Panc1 (cell line): Measurements from ENCODE around the gene MACROD2. TPM values are rescaled to one million over a fixed set of nuclear protein-coding genes. Genes with fewer than 3 reads are reported as not detected.

ENCODE experiments used
- ATAC-seq: fragments of 200-7000 bp; cut with Tn5 transposase; 2 replicates; pipeline ENCODE4 v1.9.1; 2020; ENCODE audit warnings: mild to moderate bottlenecking, moderate library complexity
- BruUV-seq: library from RNA; stranded (reverse); fragments of 400-500 nt; replicated peaks from 2 replicates; lab custom pipeline; 2021; lab: Mats Ljungman, UMichigan
- CTCF ChIA-PET: fragments of 300-600 bp; sonication (Branson Sonifier 250); formaldehyde crosslinking; loops from one replicate; lab custom pipeline; 2022; ENCODE audit warnings: antibody characterized with exemption; lab: Charles Lee
- POLR2A ChIA-PET: fragments of 300-600 bp; sonication (Branson Sonifier 250); formaldehyde crosslinking; loops from one replicate; lab custom pipeline; 2022; ENCODE audit warnings: antibody characterized with exemption; lab: Charles Lee
- DNase-seq: peaks from one replicate; pipeline ENCODE4 v3.0.0-alpha.2; 2010; ENCODE audit warnings: low read depth, low spot score
- H3K27ac ChIP-seq: 2 replicates; pipeline ENCODE4 v1.5.1; 2011; ENCODE audit warnings: mild to moderate bottlenecking, low read length, inconsistent platforms
- H3K27me3 ChIP-seq: fragments of 200-500 bp; sonication (Bioruptor generic); 2 replicates; pipeline ENCODE4 v1.6.0; 2014; ENCODE audit warnings: low read length, inconsistent platforms; ENCODE audit not compliant: control insufficient read depth, insufficient read depth
- H3K36me3 ChIP-seq: fragments of 200-500 bp; sonication (Bioruptor generic); 2 replicates; pipeline ENCODE4 v1.5.1; 2014; ENCODE audit warnings: inconsistent platforms, mild to moderate bottlenecking, low read length, moderate library complexity; ENCODE audit not compliant: control insufficient read depth, insufficient read depth
- H3K4me1 ChIP-seq: 2 replicates; pipeline ENCODE4 v1.5.1; 2011; ENCODE audit warnings: inconsistent platforms, mild to moderate bottlenecking, low read length, moderate library complexity; ENCODE audit not compliant: control insufficient read depth, insufficient read depth
- H3K4me3 ChIP-seq, 2 experiments: 2 replicates each; pipeline ENCODE4 v1.5.1; 2011 to 2012; ENCODE audit warnings: low read depth in 2 of 2, low read length in 2 of 2, mild to moderate bottlenecking in 2 of 2, inconsistent platforms in 1 of 2, moderate library complexity in 1 of 2
- H3K9me3 ChIP-seq: fragments of 200-500 bp; sonication (Bioruptor generic); 2 replicates; pipeline ENCODE4 v1.5.1; 2014; ENCODE audit warnings: low read depth, mild to moderate bottlenecking, inconsistent platforms, low read length, moderate library complexity; ENCODE audit not compliant: control insufficient read depth, insufficient read depth
- CTCF ChIP-seq: fragments of 450-650 bp; IDR thresholded peaks from 2 replicates; pipeline ENCODE4 v1.5.1; 2017; ENCODE audit warnings: mild to moderate bottlenecking
- POLR2AphosphoS5 ChIP-seq: IDR thresholded peaks from 2 replicates; pipeline ENCODE4 v1.6.1; 2012; ENCODE audit warnings: mild to moderate bottlenecking, low read depth, low read length, moderate library complexity
- REST ChIP-seq, 2 experiments: IDR thresholded peaks; 2 replicates each; pipeline ENCODE4 v1.6.1; 2011 to 2012; ENCODE audit warnings: low read depth in 2 of 2, control low read depth in 1 of 2, low read length in 1 of 2, mild to moderate bottlenecking in 1 of 2, moderate library complexity in 1 of 2; ENCODE audit not compliant: insufficient read depth in 1 of 2
- SIN3A ChIP-seq: IDR thresholded peaks from 2 replicates; pipeline ENCODE4 v1.6.1; 2012; ENCODE audit warnings: low read depth, mild to moderate bottlenecking, low read length, moderate library complexity, borderline replicate concordance; ENCODE audit not compliant: insufficient read depth
- TCF7L2 ChIP-seq: IDR thresholded peaks from 2 replicates; pipeline ENCODE4 v1.6.1; 2011; ENCODE audit warnings: mild to moderate bottlenecking, low read depth, low read length, inconsistent platforms
- in situ Hi-C: cut with HindIII; loops from 2 replicates; pipeline ENCODE4 v1.10.0; 2016; ENCODE audit warnings: low sequenced_read_pairs, low pct_unique_long_range_greater_than_20kb
- intact Hi-C: fragments of 100-400 bp; cut with micrococcal nuclease; formaldehyde crosslinking; loops from one replicate; pipeline ENCODE4 v1.10.0; 2022; ENCODE audit not compliant: unreplicated experiment
- total RNA-seq: library from RNA; stranded (reverse); gene quantifications from one replicate; pipeline ENCODE4 v1.2.1, GENCODE V29; 2021; ENCODE audit not compliant: unreplicated experiment

MACROD2 gene
- total RNA-seq, 1 experiment from 2014 or later = 1.2 TPM

- no TSS peak for BruUV-seq
- CTCF ChIA-PET = no interaction called here
- POLR2A ChIA-PET = no interaction called here
- Histone ChIP-seq H3K27me3 (no peaks in the 10 kb centered on the region), H3K36me3 (no peaks in the 10 kb centered on the region), H3K27ac (no peak overlapping the region), H3K4me1 (no peaks in the 10 kb centered on the region), H3K9me3 (peaks cover 11% of the 10 kb centered on the region; the same call in 1 of the 2 replicates), H3K4me3 (no peak overlapping the region)
- in situ Hi-C loops = no loop called here
- no peak for TF ChIP-seq CTCF
- no peak for TF ChIP-seq TCF7L2
- TF ChIP-seq POLR2AphosphoS5 = no peak
- TF ChIP-seq SIN3A = no peak
- no peak for TF ChIP-seq REST (IDR thresholded peaks at IDR 0.05; ENCODE audit: insufficient read depth in 1 of 2, low read depth in 2 of 2, low read length in 1 of 2)
- ATAC-seq = no peak
- DNase-seq = no peak
- intact Hi-C loops = no loop called here
Observed at GRCh38 chr20:15992564-15992963, 1997.2 kb downstream of the MACROD2 start.

GRCh38 chr20:16000112-16000511 lies 2004.8 kb downstream of the MACROD2 start:
- Histone ChIP-seq H3K36me3 (no peaks in the 10 kb centered on the region), H3K27me3 (no peaks in the 10 kb centered on the region), H3K4me1 (no peaks in the 10 kb centered on the region), H3K9me3 (peaks cover 13% of the 10 kb centered on the region; the same call in 1 of the 2 replicates), H3K4me3 (no peak overlapping the region), H3K27ac (no peak overlapping the region)
- BruUV-seq = no TSS peak
- POLR2A ChIA-PET = no interaction called here
- in situ Hi-C loops = no loop called here
- DNase-seq = no peak
- intact Hi-C loops = no loop called here
- TF ChIP-seq POLR2AphosphoS5 (no peak), SIN3A (no peak), TCF7L2 (no peak), REST (IDR thresholded peaks at IDR 0.05; ENCODE audit: insufficient read depth in 1 of 2, low read depth in 2 of 2, low read length in 1 of 2) (no peak), CTCF (no peak)
- no peak for ATAC-seq
- CTCF ChIA-PET = no interaction called here
